GM06990 (cell line): ENCODE measurements around the gene NCOA1.
"Not testable (repeated sequence)": the region's sequence is repeated elsewhere in the genome, so short reads cannot be mapped to it uniquely, and the experiment has no call there.

Source experiments
- DNase-seq: peaks from one replicate; pipeline ENCODE4 v3.0.0-alpha.2; 2011; ENCODE audit not compliant: insufficient read length; ENCODE audit errors: extremely low read depth
- H3K27me3 ChIP-seq: replicated peaks from 2 replicates; pipeline ENCODE4 v1.6.0; 2011; ENCODE audit warnings: low read length; ENCODE audit not compliant: control insufficient read depth, insufficient read depth
- H3K36me3 ChIP-seq: 2 replicates; pipeline ENCODE4 v1.5.1; 2011; ENCODE audit warnings: low read length; ENCODE audit not compliant: control insufficient read depth, insufficient read depth
- H3K4me3 ChIP-seq: replicated peaks from 2 replicates; pipeline ENCODE4 v1.5.1; 2011; ENCODE audit warnings: low read depth, mild to moderate bottlenecking, control low read depth, low read length
- TF ChIP-seq, protein P1 (sequence below): IDR thresholded peaks from 2 replicates; pipeline ENCODE4 v1.5.1; 2011; ENCODE audit warnings: low read length, control low read depth, mild to moderate bottlenecking, inconsistent platforms; ENCODE audit not compliant: insufficient read depth, poor library complexity, severe bottlenecking

NCOA1 gene

DNA sequence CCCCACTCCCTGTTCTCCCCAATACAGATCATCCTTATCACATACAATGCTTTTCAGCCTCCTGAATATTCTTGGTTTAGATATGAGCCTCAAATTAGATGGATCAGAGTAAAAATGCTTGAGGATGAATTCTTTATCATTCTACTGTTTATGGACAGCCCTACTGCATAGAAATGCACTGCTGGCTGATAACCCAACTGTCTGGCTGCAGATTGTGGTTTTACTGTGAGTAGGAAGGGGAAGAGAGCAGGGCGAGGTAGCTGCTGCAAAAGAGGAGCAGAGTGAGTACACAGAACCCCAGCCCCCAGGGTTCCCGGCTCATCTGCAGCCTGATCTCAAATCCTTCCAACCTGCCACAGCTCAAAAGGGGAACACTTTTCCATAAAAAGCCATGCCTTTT lies 29.4 kb upstream of the NCOA1 start:
- no peak for DNase-seq
- Histone ChIP-seq H3K4me3 (no peak overlapping the region), H3K36me3 (no peaks in the 10 kb centered on the region), H3K27me3 (no peaks in the 10 kb centered on the region)
- TF ChIP-seq, protein P1, sequence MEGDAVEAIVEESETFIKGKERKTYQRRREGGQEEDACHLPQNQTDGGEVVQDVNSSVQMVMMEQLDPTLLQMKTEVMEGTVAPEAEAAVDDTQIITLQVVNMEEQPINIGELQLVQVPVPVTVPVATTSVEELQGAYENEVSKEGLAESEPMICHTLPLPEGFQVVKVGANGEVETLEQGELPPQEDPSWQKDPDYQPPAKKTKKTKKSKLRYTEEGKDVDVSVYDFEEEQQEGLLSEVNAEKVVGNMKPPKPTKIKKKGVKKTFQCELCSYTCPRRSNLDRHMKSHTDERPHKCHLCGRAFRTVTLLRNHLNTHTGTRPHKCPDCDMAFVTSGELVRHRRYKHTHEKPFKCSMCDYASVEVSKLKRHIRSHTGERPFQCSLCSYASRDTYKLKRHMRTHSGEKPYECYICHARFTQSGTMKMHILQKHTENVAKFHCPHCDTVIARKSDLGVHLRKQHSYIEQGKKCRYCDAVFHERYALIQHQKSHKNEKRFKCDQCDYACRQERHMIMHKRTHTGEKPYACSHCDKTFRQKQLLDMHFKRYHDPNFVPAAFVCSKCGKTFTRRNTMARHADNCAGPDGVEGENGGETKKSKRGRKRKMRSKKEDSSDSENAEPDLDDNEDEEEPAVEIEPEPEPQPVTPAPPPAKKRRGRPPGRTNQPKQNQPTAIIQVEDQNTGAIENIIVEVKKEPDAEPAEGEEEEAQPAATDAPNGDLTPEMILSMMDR: no peak

DNA sequence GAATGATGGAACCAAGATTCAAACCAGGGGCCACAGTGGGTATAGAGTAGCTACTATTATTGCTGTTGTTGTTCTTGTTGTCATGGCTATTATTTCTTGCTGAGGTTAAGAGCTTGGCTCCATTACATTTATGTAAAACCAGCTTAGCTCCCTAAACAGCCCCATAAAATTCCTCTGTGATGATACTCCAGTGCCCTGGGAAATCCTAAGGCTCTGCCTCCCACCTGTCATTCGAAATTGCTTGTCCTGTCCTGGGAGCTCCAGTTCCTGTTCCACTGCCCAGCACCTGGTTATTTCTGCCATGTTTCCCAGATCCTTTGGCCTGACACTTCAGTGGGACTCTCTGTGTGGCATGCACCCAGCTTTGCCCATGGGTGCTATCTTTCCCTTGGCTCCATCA lies 27.8 kb upstream of the NCOA1 start:
- H3K27me3 ChIP-seq: no peaks in the 10 kb centered on the region
- TF ChIP-seq, protein P1: no peak
- DNase-seq: no peak
- no peak overlapping the region for H3K4me3 ChIP-seq
- H3K36me3 ChIP-seq: no peaks in the 10 kb centered on the region

DNA sequence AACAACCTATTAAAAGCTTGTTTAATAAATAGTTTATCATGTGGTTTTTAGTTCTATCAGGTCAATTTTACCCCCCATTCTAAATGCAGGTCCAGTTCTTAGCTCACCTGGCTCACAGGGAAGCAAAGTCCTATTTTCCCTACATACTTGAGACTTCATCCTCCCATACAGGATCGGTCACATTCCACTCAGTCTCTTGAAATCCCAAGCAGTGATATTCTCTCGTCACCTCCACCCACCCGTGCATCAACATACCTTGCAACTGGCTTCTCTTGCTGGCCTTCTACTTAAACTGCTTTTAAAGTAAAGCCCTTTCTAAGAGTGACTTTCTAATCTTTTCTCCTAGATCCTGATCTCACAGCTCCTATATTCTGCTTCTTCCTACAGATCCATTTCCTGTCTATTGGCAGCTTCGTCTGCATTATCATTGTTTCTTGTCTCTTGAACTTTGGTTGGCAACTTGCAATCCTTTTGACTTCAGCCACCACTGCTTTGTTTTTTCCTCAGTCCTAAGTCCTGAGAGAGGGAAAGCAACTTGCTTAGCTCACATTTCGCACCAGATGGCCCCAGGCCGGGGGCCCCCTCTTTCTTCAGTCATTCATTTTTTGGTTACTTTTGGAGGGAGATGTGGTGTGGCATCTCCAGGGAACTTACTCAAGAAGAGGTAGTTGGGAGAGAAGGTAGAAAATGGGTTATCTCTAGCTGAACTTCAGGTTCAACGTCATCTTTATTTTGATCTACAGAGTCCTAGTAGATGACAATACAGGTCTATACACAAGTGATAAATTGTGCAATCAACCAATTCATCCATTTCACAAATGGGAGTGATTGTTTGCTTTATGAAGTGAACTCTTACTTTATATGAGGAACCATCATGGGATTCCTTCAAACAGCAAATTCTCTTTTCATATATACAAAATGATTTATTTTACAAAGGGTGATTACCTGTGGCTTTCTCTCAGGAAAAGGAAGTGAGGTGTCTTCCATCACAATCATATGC lies 23.9 kb upstream of the NCOA1 start:
- TF ChIP-seq, protein P1: no peak
- no peak for DNase-seq
- Histone ChIP-seq H3K4me3 (no peak overlapping the region), H3K27me3 (no peaks in the 10 kb centered on the region), H3K36me3 (no peaks in the 10 kb centered on the region)

DNA sequence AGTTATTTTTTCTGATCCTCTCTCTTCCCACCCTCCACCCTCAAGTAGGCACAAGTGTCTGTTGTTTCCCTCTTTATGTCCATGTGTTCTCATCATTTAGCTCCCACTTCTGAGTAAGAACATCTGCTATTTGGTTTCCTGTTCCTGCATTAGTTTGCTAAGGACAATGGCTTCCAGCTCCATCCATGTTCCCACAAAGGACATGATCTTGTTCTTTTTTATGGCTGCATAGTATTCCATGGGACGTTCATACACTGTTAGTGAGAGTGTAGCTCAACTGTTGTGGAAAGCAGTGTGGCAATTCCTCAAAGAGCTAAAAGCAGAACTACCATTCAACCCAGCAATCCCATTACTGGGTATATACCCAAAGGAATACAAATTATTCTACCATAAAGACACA lies 22.6 kb upstream of the NCOA1 start:
- not testable (repeated sequence) for H3K4me3 ChIP-seq, DNase-seq, H3K27me3 ChIP-seq, H3K36me3 ChIP-seq

DNA sequence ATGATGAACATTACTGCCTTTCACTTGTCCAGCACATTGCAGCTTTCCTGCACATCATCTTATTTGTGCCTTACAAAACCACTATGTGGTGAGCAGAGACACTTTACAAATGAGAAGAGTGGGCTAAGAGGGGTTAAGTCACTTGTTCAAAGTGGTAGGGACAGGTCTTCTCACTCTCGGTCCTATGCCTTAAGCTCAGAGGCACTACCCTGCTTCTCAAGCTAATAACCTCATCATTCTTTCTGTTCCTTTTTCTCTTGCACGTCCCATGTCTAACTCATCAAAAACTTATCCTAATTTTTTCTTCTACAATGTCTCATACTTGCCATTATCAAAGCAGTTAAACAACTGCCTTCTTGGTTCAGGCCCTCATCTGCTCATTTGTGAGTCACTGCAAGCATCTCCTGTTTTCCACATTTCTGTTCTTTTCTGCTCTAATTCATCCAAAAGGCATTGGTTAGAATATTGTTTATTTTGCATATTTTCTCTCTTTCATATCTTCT lies 21.9 kb upstream of the NCOA1 start:
- TF ChIP-seq, protein P1: no peak
- no peaks in the 10 kb centered on the region for H3K36me3 ChIP-seq
- no peaks in the 10 kb centered on the region for H3K27me3 ChIP-seq
- H3K4me3 ChIP-seq: no peak overlapping the region
- DNase-seq: no peak

DNA sequence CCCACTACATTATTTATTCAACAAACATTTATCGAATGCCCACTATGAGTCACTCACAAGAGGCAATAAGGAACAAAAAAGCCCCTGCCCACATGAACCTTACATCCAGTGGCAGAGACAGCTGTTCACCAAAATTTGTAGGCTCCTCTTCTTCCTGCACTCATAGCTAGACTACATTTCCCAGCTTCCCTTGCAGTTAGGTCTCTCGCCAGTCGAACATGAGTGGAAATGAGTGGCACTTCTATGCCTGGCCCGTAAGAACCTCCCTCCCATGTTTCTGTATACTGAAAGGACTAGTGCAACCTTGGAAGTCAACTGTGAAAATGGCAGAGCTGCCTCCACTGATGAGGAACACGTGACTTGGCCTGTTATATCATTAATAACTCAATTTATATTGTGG lies 19.4 kb upstream of the NCOA1 start:
- no peak for DNase-seq

More for the DNA sequence above, 19.4 kb upstream of the NCOA1 start:
- no peaks in the 10 kb centered on the region for H3K36me3 ChIP-seq
- TF ChIP-seq, protein P1: no peak
- H3K4me3 ChIP-seq: no peak overlapping the region
- no peaks in the 10 kb centered on the region for H3K27me3 ChIP-seq
